HepG2 (cell line): ENCODE results near the gene ZNF786. TPM values are rescaled to one million over a fixed set of nuclear protein-coding genes. Genes with fewer than 3 reads are reported as not detected.

ENCODE experiments used
- CEBPG ChIP-seq: IDR thresholded peaks from 2 replicates; pipeline ENCODE4 v1.6.1; 2016
- CTCF ChIP-seq: sonication (generic); formaldehyde crosslinking; IDR thresholded peaks from 2 replicates; pipeline ENCODE4 v1.5.0; 2020; ENCODE audit warnings: mild to moderate bottlenecking, missing genetic modification reagents, moderate library complexity
- E2F1 ChIP-seq: sonication (generic); formaldehyde crosslinking; IDR thresholded peaks from 2 replicates; pipeline ENCODE4 v1.5.0; 2020; ENCODE audit warnings: missing genetic modification reagents
- ERF ChIP-seq: IDR thresholded peaks from 2 replicates; pipeline ENCODE4 v1.6.1; 2018; ENCODE audit warnings: missing biosample characterization, missing genetic modification reagents
- ETV6 ChIP-seq: sonication (generic); formaldehyde crosslinking; conservative IDR thresholded peaks from 2 replicates; pipeline ENCODE4 v1.4.0; 2020; ENCODE audit warnings: missing genetic modification reagents
- HMG20A ChIP-seq: IDR thresholded peaks from 2 replicates; pipeline ENCODE4 v1.6.1; 2016; ENCODE audit warnings: borderline replicate concordance
- KDM5B ChIP-seq: sonication (generic); formaldehyde crosslinking; IDR thresholded peaks from 2 replicates; pipeline ENCODE4 v1.4.0; 2020; ENCODE audit warnings: missing genetic modification reagents, mild to moderate bottlenecking, borderline replicate concordance
- NFE2L2 ChIP-seq: fragments of 150-350 bp; IDR thresholded peaks from 2 replicates; pipeline ENCODE4 v1.6.1; 2014; ENCODE audit warnings: low read length
- NFYB ChIP-seq: sonication (generic); formaldehyde crosslinking; IDR thresholded peaks from 2 replicates; pipeline ENCODE4 v1.4.0; 2020; ENCODE audit warnings: missing genetic modification reagents
- POGZ ChIP-seq: sonication (generic); formaldehyde crosslinking; IDR thresholded peaks from 2 replicates; pipeline ENCODE4 v1.4.0; 2020; ENCODE audit warnings: mild to moderate bottlenecking, missing genetic modification reagents
- TMF1 ChIP-seq: sonication (generic); formaldehyde crosslinking; IDR thresholded peaks from 2 replicates; pipeline ENCODE4 v1.8.1; 2022; ENCODE audit warnings: low read depth, missing genetic modification reagents
- YEATS4 ChIP-seq: sonication (generic); formaldehyde crosslinking; IDR thresholded peaks from 2 replicates; pipeline ENCODE4 v1.4.0; 2020; ENCODE audit warnings: missing genetic modification reagents, borderline replicate concordance
- ZNF18 ChIP-seq: sonication (generic); formaldehyde crosslinking; IDR thresholded peaks from 2 replicates; pipeline ENCODE4 v1.8.0; 2022; ENCODE audit warnings: mild to moderate bottlenecking, missing genetic modification reagents; ENCODE audit not compliant: insufficient replicate concordance
- ZNF343 ChIP-seq: sonication (generic); formaldehyde crosslinking; IDR thresholded peaks from 2 replicates; pipeline ENCODE4 v1.4.0; 2020; ENCODE audit warnings: mild to moderate bottlenecking, missing genetic modification reagents
- ZNF44 ChIP-seq: sonication (generic); formaldehyde crosslinking; IDR thresholded peaks from 2 replicates; pipeline ENCODE4 v1.5.1; 2020; ENCODE audit warnings: mild to moderate bottlenecking, missing genetic modification reagents
- ZNF644 ChIP-seq: IDR thresholded peaks from 2 replicates; pipeline ENCODE4 v1.6.1; 2016; ENCODE audit warnings: low read depth
- polyA plus RNA-seq, 8 experiments: library from polyadenylated mRNA; depleted of rRNA in 3 of 8; stranded (reverse) in 7 of 8; unstranded in 1 of 8; fragments of >200 nt; fragmentation: Illumina TruSeq in 4 of 8; extraction: Trizol in 4 of 8; gene quantifications; 2 replicates each; pipeline versions ENCODE4 v1.2.1 to v1.2.3, GENCODE V29; 2011 to 2016; ENCODE audit warnings: low read depth in 4 of 8, missing spikeins in 1 of 8, mixed read lengths in 1 of 8; ENCODE audit not compliant: insufficient read depth in 1 of 8
- total RNA-seq, 5 experiments: library from RNA; depleted of rRNA; stranded (reverse); fragments of >200 nt; fragmentation: Illumina TruSeq; extraction: Trizol; gene quantifications; 2 replicates each; pipeline ENCODE4 v1.2.3, GENCODE V29; 2016; ENCODE audit warnings: low read depth in 1 of 5
- TF ChIP-seq, protein P1 (sequence below): sonication (generic); formaldehyde crosslinking; IDR thresholded peaks from 2 replicates; pipeline ENCODE4 v1.5.1; 2020; ENCODE audit warnings: missing genetic modification reagents, mild to moderate bottlenecking, borderline replicate concordance
- TF ChIP-seq, protein P2 (sequence below): sonication (generic); formaldehyde crosslinking; IDR thresholded peaks from 2 replicates; pipeline ENCODE4 v1.5.0; 2020; ENCODE audit warnings: mild to moderate bottlenecking, missing genetic modification reagents
- TF ChIP-seq, protein P3 (sequence below): sonication (generic); IDR thresholded peaks from 2 replicates; pipeline ENCODE4 v1.6.1; 2016; ENCODE audit warnings: low read depth, borderline replicate concordance

The ZNF786 gene
- total and polyA plus RNA-seq, 2 of the 13 experiments (the other 11 are each of a cell fraction or from before 2014, with no cell fraction given), result 2.0 to 4.0 TPM

DNA sequence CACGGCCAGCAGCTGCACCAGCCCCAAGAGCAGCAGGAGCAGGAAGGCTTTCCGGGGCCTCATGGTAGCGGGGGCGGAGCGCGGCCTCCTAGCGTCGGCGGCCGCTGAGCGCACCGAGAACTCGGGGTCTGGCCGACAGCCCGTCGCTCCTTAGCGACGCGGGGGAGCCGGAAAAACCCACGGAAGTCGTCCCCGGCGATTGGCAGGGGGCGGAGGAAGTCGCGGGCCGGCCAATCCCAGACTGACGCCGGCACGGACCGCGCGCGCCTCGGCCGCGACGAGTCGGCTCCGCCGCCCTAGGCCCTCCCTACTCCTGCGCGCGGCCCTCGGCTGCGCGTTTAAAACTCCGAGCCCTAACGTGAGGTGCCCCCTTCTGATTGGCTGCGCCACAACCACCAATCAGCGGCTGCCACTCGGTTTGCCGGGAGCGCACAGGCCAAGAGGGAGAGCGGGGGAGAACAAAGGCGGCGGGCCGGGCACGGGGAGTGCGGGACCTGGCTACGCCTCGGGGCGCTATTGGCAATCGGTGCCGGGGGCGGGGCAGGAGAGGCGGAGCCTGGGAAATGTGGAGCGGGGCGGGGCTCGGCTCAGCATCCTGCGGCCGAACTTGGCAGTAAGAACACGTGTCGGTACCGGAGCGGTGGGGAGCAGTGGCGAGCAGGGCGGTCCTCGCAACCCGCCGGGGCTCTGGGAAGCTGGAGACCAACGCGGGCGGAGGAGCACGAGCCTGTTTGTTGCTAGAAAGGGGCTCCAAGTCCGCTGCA lies 62.0 kb downstream of the ZNF786 start, which contains the start of gene PDIA4 (continued):
- TF ChIP-seq, protein P1, sequence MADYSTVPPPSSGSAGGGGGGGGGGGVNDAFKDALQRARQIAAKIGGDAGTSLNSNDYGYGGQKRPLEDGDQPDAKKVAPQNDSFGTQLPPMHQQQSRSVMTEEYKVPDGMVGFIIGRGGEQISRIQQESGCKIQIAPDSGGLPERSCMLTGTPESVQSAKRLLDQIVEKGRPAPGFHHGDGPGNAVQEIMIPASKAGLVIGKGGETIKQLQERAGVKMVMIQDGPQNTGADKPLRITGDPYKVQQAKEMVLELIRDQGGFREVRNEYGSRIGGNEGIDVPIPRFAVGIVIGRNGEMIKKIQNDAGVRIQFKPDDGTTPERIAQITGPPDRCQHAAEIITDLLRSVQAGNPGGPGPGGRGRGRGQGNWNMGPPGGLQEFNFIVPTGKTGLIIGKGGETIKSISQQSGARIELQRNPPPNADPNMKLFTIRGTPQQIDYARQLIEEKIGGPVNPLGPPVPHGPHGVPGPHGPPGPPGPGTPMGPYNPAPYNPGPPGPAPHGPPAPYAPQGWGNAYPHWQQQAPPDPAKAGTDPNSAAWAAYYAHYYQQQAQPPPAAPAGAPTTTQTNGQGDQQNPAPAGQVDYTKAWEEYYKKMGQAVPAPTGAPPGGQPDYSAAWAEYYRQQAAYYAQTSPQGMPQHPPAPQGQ, result no peak
- TF ChIP-seq HMG20A (no peak), KDM5B (CRISPR knock-in tag) (peak; percentile 88; the same call in 1 of the 2 replicates), ZNF44 (CRISPR knock-in tag) (no peak), CEBPG (no peak), ZNF644 (CRISPR knock-in tag) (no peak), ERF (CRISPR knock-in tag) (peak; percentile 71; the same call in 1 of the 2 replicates), ZNF18 (CRISPR knock-in tag) (peak; percentile 86), E2F1 (CRISPR knock-in tag) (peak; percentile 91), ETV6 (CRISPR knock-in tag) (no peak; the same call in 1 of the 2 replicates), NFYB (CRISPR knock-in tag) (peak; percentile 95), POGZ (CRISPR knock-in tag) (peak; percentile 87), ZNF343 (CRISPR knock-in tag) (0 out of 2 replicates have a peak, but pooled peaks have one; percentile 52), TMF1 (CRISPR knock-in tag) (peak; percentile 84; the same call in 1 of the 2 replicates), NFE2L2 (no peak), YEATS4 (CRISPR knock-in tag) (peak; percentile 78), CTCF (peak; percentile 3; the same call in 1 of the 2 replicates)
- TF ChIP-seq, protein P2, sequence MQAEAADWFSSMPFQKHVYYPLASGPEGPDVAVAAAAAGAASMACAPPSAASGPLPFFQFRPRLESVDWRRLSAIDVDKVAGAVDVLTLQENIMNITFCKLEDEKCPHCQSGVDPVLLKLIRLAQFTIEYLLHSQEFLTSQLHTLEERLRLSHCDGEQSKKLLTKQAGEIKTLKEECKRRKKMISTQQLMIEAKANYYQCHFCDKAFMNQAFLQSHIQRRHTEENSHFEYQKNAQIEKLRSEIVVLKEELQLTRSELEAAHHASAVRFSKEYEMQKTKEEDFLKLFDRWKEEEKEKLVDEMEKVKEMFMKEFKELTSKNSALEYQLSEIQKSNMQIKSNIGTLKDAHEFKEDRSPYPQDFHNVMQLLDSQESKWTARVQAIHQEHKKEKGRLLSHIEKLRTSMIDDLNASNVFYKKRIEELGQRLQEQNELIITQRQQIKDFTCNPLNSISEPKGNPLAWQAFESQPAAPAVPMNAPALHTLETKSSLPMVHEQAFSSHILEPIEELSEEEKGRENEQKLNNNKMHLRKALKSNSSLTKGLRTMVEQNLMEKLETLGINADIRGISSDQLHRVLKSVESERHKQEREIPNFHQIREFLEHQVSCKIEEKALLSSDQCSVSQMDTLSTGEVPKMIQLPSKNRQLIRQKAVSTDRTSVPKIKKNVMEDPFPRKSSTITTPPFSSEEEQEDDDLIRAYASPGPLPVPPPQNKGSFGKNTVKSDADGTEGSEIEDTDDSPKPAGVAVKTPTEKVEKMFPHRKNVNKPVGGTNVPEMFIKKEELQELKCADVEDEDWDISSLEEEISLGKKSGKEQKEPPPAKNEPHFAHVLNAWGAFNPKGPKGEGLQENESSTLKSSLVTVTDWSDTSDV (CRISPR knock-in tag), result 0 out of 2 replicates have a peak, but pooled peaks have one; percentile 4
- TF ChIP-seq, protein P3, sequence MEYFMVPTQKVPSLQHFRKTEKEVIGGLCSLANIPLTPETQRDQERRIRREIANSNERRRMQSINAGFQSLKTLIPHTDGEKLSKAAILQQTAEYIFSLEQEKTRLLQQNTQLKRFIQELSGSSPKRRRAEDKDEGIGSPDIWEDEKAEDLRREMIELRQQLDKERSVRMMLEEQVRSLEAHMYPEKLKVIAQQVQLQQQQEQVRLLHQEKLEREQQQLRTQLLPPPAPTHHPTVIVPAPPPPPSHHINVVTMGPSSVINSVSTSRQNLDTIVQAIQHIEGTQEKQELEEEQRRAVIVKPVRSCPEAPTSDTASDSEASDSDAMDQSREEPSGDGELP, result 0 out of 2 replicates have a peak, but pooled peaks have one; percentile 6
